ENCODE results near the gene IDI2. TPM values are rescaled to one million over a fixed set of nuclear protein-coding genes. Genes with fewer than 3 reads are reported as not detected.
"Not testable (repeated sequence)": the region's sequence is repeated elsewhere in the genome, so short reads cannot be mapped to it uniquely, and the experiment has no call there.

Gene IDI2
- total and polyA plus RNA-seq, 2 experiments from 2014 or later, result not detected

GRCh38 chr10:1015688-1016087 is 10.0 kb downstream of the IDI2 start:
- H3K4me3 ChIP-seq, result no peak overlapping the region
- H3K9me3 ChIP-seq (ENCODE audit: low read depth), result no peaks in the 10 kb centered on the region
- H3K27ac ChIP-seq, result no peak overlapping the region
- no peaks in the 10 kb centered on the region for H3K4me1 ChIP-seq (ENCODE audit: low read depth)
- TF ChIP-seq CTCF (IDR thresholded peaks at IDR 0.05; ENCODE audit: low read depth, low read length), result no peak
- no peaks in the 10 kb centered on the region for H3K27me3 ChIP-seq
- DNase-seq (ENCODE audit: low read depth in 1 of 2, low spot score in 1 of 2), result no peak
- H3K36me3 ChIP-seq, result peaks cover 50% of the 10 kb centered on the region

- no peaks in the 10 kb centered on the region for H3K9me3 ChIP-seq (ENCODE audit: low read depth)
- H3K4me1 ChIP-seq (ENCODE audit: low read depth), result no peaks in the 10 kb centered on the region
- peaks cover 61% of the 10 kb centered on the region for H3K36me3 ChIP-seq
- no peak for TF ChIP-seq CTCF (IDR thresholded peaks at IDR 0.05; ENCODE audit: low read depth, low read length)
- no peak overlapping the region for H3K4me3 ChIP-seq
- no peak overlapping the region for H3K27ac ChIP-seq
- DNase-seq (ENCODE audit: low read depth in 1 of 2, low spot score in 1 of 2), result no peak
- no peaks in the 10 kb centered on the region for H3K27me3 ChIP-seq
Measured at GRCh38 chr10:1011696-1012095, 14.0 kb downstream of the IDI2 start.

- Histone ChIP-seq H3K27ac (no peak overlapping the region), H3K4me3 (no peak overlapping the region), H3K36me3 (peaks cover 60% of the 10 kb centered on the region), H3K4me1 (ENCODE audit: low read depth) (no peaks in the 10 kb centered on the region), H3K27me3 (no peaks in the 10 kb centered on the region), H3K9me3 (ENCODE audit: low read depth) (no peaks in the 10 kb centered on the region)
- no peak for DNase-seq (ENCODE audit: low read depth in 1 of 2, low spot score in 1 of 2)
- TF ChIP-seq CTCF (IDR thresholded peaks at IDR 0.05; ENCODE audit: low read depth, low read length), result no peak
Measured at GRCh38 chr10:1010703-1011102, 15.0 kb downstream of the IDI2 start.

- not testable (repeated sequence) for DNase-seq (ENCODE audit: low read depth in 1 of 2, low spot score in 1 of 2); H3K27me3 ChIP-seq; H3K27ac ChIP-seq; H3K4me1 ChIP-seq (ENCODE audit: low read depth); H3K4me3 ChIP-seq; H3K9me3 ChIP-seq (ENCODE audit: low read depth)
- peaks cover 63% of the 10 kb centered on the region for H3K36me3 ChIP-seq
Measured at GRCh38 chr10:1009947-1010346, 15.7 kb downstream of the IDI2 start.

GRCh38 chr10:1009071-1009494 is 16.6 kb downstream of the IDI2 start:
- TF ChIP-seq CTCF (IDR thresholded peaks at IDR 0.05; ENCODE audit: low read depth, low read length), result no peak
- Histone ChIP-seq H3K27me3 (no peaks in the 10 kb centered on the region), H3K27ac (no peak overlapping the region)

GRCh38 chr10:1007583-1007982 is 18.1 kb downstream of the IDI2 start:
- no peak for TF ChIP-seq CTCF (IDR thresholded peaks at IDR 0.05; ENCODE audit: low read depth, low read length)
- peaks cover 62% of the 10 kb centered on the region for H3K36me3 ChIP-seq

More at GRCh38 chr10:1009071-1009494, 16.6 kb downstream of the IDI2 start:
- Histone ChIP-seq H3K4me3 (no peak overlapping the region), H3K9me3 (ENCODE audit: low read depth) (no peaks in the 10 kb centered on the region), H3K4me1 (ENCODE audit: low read depth) (no peaks in the 10 kb centered on the region), H3K36me3 (peaks cover 59% of the 10 kb centered on the region)
- DNase-seq (ENCODE audit: low read depth in 1 of 2, low spot score in 1 of 2), result no peak

More at GRCh38 chr10:1007583-1007982, 18.1 kb downstream of the IDI2 start:
- H3K4me3 ChIP-seq, result no peak overlapping the region
- no peak overlapping the region for H3K27ac ChIP-seq
- H3K4me1 ChIP-seq (ENCODE audit: low read depth), result no peaks in the 10 kb centered on the region
- DNase-seq (ENCODE audit: low read depth in 1 of 2, low spot score in 1 of 2), result no peak
- H3K27me3 ChIP-seq, result no peaks in the 10 kb centered on the region
- no peaks in the 10 kb centered on the region for H3K9me3 ChIP-seq (ENCODE audit: low read depth)
